Smooth muscle cell of the brain vasculature (primary cell): Measurements from ENCODE around the gene SDF2L1.
A peak's percentile ranks its signal among the peaks of the same experiment; 100 is the strongest.
"Not testable (repeated sequence)": the region's sequence is repeated elsewhere in the genome, so short reads cannot be mapped to it uniquely, and the experiment has no call there.

Experiments
- DNase-seq: peaks from one replicate; pipeline ENCODE4 v3.0.0-alpha.2; 2012; ENCODE audit warnings: low read depth, low spot score

SDF2L1 gene

DNA sequence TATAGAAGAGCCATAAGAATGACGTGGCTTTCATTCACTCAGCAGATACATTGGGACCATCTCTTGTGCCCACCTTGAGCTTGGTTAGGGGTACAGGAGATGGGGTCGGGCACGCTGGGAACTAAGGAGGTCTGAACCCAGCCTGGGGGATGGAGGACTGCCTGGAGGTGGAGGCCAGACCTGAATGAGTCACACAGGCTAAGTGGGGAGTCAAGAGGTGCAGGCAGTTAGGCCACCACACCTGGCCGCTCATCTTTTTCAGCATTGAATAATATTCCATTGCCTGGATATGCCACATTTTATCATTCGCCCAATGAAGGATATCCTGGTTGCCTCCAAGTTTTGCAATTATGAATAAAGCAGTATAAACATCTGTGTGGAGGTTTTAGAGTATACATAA lies 19.9 kb downstream of the SDF2L1 start:
- DNase-seq: no peak

DNA sequence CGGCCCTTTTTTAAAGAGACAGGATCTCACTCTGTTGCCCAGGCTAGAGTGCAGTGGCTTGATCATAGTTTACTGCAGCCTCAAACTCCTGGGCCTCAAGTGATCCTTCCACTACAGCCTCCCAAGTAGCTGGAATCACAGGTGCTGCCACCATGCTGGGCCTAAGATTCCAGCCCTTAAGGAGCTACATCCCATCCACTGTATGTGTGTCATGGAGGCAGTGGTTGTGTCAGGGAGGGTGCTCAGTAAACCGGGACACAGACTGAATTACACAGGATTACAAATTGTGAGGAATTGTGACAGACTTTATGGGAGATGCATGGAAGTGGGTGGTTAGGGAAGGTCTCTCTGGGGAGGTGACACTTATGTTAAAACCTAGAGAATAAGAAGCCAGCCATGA lies 21.6 kb downstream of the SDF2L1 start:
- no peak for DNase-seq

DNA sequence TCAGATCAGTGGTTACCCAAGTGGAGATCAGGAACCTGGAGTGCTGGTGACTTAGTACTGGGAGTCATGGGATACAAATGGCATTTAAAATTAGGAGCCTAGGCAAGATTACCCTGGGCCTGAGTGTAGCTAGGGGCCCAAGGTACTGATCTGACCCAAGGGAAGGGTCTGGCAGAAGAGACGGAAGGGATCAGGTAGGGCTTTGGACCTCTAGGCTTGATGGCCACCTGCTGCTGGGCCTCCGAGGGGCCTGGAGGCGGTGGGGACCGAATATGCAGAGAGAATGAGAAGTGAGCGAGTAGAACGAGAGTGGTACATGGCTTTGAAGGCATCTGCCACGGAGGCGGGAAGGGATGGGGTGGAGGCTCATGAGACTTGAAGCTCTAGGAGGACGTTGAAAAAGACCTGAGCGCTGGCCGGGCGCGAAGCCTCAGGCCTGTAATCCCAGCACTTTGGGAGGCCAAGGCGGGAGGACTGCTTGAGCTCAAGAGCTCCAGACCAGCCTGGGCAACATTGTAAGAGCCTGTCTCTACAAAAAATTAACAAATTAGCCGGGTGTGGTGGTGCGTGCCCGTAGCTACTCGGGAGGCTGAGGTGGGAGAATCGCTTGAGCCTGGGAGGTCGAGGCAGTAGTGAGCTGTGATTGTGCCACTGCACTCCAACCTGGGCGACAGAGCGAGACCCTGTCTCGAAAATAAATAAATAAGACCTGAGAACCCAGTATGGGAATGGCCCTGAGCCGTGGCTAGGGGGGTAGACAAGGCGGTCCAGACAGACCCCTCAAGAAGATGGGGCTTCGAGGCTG lies 23.1 kb downstream of the SDF2L1 start:
- no peak for DNase-seq

GRCh38 chr22:21666786-21667185 lies 24.7 kb downstream of the SDF2L1 start:
- no peak for DNase-seq

GRCh38 chr22:21669026-21669425 lies 26.9 kb downstream of the SDF2L1 start:
- no peak for DNase-seq

DNA sequence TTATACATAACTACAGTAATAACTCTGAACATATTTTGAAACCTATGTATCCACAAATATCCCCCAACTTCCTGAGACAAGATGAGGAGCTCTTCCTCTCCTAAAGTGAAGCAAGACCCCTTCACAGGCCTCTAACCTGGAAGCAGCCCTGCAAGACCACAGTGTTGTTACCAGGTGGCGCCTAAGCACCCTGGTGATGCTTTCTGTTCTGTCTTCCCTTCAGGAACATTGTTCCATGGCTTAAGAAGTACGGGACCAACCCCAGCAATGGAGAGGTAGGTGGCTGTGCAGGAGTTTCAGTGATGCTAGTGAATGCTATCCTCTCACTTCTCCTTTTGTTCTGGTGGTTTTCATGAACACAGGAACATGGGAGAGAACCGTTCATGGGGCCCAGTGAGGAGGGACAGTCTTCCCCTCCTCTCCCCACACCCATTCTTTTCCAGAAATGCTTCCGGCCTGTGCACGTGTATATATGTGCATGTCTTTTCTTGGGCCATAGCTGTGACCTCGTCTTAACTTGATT lies 30.1 kb downstream of the SDF2L1 start:
- no peak for DNase-seq

DNA sequence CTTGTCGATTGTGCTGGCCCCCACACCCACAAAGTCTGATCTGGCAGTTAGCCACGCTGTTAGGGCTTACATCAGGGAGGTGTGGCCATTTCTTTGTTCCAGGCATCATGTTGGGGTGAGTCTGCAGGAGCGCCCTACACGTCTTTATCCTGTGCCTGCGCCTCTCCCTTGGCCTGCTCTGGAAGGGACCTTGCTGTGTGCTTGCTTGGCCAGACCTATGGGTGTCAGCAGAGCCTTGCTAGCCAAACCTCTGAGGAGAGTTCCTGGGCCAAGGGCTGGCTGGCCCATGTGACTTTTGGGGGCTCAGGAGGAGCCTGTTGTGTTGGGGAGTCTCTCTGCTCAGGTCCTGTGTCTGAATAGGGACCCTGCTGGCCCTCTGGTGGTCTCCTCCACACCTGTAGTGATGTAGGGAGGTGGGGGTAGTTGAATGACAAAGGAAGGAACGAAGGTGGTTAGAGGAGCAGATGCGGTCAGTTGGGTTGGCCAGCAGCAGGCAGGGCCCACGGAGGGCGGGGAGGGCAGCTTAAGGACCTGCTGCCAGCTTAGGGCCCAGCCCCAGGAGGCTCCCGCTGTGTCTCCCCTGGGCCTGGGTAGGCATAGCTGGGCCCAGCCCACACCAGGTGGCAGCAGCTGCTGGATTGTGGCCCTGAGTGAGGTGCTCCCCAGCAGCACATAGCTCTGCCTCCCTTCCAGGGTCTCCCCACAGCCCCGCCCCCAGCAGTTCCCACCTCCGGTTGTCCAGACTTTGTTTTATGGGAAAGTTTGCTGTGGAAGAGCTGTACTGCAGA lies 31.6 kb downstream of the SDF2L1 start:
- no peak for DNase-seq

DNA sequence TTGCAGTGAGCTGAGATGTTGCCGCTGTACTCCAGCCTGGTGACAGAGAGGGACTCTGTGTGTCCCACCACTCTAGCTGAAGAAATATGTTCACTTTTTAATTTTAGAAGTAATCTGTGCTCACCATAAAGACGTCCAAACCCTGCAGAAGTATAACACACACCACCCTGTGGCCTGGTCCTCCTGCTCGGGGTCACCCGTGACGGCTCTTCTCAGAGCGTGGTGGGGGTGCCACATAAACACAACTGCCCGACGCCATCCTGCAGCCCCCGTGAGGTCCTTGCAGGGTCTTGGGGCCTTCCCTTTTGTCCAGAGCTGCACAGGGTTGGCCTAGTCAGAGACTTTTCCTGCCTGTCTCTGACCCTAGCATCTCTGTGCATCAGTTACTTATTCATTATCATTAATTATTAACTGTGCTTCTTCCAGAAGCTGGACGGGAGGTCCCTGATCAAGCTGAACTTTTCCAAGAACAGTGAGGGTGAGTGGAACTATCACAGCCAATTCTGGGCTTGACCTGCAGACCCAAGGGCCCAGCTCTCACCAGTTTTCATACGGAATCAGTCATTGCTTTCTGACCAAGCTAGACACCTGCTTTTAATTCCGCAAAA lies 32.6 kb downstream of the SDF2L1 start:
- DNase-seq: no peak

DNA sequence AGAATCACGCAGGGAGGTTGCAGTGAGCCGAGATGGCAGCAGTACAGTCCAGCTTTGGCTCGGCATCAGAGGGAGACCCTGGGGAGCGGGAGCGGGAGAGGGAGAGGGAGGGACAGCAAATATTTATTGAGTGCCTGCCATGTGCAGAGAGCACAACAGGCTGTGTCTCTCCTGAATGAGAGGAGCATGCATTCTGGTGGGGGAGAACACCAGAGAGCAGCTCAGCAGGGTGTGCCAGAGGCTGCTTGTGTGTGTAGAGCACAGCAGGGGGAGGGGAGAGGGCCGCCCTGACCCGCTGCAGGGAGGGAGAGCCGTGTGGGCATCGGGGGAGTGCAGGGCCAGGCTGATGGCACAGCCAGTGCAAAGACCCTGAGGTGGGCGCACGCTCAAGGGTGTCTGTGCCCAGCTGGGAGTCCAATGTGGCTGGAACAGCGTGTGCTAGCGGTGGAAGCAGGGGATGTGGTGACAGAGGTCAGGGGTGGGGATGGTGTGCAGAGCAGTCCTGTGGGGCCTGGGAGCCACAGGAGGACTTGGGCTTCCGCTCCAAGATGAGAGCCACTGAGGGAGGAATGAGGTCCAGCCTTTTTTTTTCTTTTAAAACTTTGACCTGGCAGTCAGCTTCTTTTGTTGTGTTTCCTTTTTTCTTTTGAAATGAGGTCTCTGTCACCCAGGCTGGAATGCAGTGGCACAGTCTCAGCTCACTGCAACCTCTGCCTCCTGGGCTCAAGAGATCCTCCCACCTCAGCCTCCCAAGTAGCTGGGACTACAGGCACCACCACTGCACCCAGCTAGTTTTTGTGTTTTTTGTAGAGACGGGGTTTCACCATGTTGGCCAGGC lies 35.7 kb downstream of the SDF2L1 start:
- peak; percentile 21 for DNase-seq

GRCh38 chr22:21678842-21679241 lies 36.7 kb downstream of the SDF2L1 start:
- not testable (repeated sequence) for DNase-seq

DNA sequence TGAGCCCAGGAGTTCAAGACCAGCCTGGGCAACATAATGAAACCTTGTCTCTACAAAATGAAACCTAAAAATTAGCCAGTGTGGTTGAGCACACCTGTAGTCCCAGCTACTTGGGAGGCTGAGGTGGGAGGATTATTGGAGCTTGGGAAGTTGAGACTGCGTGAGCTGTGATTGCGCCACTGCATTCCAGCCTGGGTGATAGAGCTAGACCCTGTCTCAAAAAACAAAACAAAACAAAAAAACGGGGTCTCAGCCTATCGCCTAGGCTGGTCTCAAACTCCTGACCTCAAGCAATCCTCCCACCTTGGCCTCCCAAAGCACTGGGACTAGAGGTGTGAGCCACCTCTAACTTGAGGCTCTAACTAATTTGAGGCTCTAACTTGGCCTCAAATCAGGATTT lies 37.3 kb downstream of the SDF2L1 start:
- no peak for DNase-seq

- DNase-seq: no peak
Measured at GRCh38 chr22:21680830-21681565, 38.9 kb downstream of the SDF2L1 start.

DNA sequence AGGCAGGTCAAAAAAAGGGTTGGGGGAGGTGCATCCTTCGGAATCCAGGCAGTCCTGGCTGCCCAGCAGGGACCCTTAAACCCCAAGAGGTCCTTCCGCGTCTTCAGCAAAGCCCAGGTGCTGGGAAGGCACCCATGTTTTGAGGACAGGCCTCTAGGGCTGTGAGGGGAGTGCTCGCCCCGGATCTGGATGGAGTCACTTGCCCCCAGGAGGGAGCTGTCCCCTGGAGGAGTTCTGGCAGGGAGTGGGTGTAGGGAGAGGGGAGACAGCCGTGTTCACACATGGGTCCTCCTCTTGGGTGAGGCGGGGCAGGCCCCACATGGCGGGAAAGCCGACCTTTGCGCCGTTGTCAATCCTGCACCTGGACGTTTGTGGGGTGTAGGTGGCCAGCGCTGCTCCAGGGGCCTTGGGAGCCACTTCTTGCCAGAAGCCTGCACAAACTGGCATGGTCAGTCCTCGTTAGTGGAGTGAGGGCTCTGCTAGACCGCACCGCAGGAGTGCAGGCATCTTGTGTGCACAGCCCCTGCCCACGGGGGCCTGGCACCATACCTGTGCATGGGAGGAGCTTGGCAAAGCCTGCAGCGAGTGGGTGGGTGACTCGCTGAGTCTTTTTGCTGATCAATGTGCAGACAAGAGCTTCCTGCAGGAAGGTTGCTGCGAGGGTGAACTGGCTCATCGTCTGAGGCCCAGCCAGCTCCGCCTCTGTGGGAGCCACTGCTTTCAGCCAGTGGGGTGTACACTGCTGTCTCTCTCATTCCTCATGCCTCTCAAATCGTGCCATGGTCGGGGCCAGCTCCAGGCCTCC lies 39.7 kb downstream of the SDF2L1 start:
- no peak for DNase-seq

- DNase-seq: no peak
Measured at GRCh38 chr22:21682385-21683175, 40.5 kb downstream of the SDF2L1 start.

DNA sequence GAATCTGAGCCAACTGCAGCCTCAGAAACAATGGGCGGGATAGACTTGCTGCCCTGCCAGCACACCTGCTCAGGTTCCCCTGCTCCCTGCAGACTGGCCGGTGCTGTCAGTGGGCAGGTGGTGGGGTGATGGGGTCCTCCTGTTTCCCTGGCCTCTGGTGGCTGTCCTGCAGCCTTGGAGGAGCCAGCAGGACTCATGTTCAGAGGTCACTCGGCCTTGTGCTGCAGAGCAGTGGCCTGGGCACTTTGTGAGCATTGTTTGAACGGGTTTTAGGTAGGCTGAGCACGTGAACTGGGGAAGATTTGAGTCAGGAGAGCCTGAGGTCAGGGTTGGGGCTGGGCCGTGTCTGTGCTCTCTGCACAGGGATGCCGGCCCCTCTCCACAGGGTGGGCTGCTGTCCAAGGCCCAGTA lies 41.3 kb downstream of the SDF2L1 start:
- DNase-seq: no peak

- DNase-seq: no peak
Measured at GRCh38 chr22:21684492-21685163, 42.5 kb downstream of the SDF2L1 start.

- DNase-seq: no peak
Measured at GRCh38 chr22:21685164-21685513, 43.0 kb downstream of the SDF2L1 start.

GRCh38 chr22:21686193-21686608 lies 44.1 kb downstream of the SDF2L1 start:
- no peak for DNase-seq
